T47D (cell line): ENCODE data around the gene FN3KRP.

Experiments used
- DNase-seq, 2 experiments: peaks; one replicate each; pipeline versions ENCODE4 v3.0.0 to v3.0.0-alpha.2; 2011 to 2012; ENCODE audit warnings: low read depth in 1 of 2, low spot score in 1 of 2
- JUND ChIP-seq: IDR thresholded peaks from 2 replicates; pipeline ENCODE4 v1.6.1; 2012; ENCODE audit warnings: low read depth
- in situ Hi-C: cut with HindIII; loops from 2 replicates; pipeline ENCODE4 v1.10.0; 2016; ENCODE audit warnings: low sequenced_read_pairs, low pct_unique_long_range_greater_than_20kb

Gene FN3KRP

GRCh38 chr17:82703935-82704865 is 12.3 kb upstream of the FN3KRP start:
- in situ Hi-C loops: no loop called here
- DNase-seq: no peak
- TF ChIP-seq JUND: no peak

DNA sequence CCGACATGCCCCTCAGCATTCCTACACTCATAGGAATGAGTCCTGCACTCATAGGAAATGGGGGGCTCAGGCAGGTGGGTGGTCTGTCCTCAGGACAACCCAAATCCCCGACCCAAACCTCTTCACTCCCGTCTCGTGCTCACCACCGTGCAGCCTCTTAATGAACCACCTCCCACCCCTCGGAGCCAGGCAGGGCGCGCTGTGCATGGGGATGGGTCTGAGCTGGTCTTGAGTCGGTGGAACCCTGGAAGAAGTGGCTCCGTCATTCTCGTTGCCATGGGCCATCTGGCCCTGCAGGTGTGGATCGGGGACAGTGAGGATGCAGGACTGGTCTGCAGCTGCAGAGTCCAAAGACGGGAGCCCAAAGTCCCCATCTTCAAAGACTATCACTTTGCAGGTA is 11.6 kb upstream of the FN3KRP start:
- TF ChIP-seq JUND: no peak
- no peak for DNase-seq
- in situ Hi-C loops: no loop called here

DNA sequence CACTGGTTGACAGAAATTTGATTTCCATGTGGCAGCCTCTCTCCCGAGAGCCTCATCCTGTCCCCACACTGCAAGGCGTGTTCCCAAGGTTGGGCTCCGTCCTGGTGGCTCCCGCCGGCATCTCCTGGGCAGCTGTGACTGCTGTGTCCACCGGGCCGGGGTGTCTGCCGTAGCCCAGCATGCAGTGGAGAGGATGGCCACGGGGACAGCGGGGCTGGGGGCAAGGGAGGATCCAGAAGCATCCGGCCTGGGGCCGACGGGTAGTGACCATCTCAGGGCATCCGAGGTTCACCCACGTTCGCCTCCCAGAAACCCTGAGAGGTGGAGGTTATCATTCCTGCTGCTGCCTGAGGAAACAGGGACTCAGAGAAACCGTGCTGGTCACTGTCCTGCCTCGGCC is 10.8 kb upstream of the FN3KRP start:
- no peak for DNase-seq
- no peak for TF ChIP-seq JUND
- in situ Hi-C loops: no loop called here

- in situ Hi-C loops: no loop called here
- DNase-seq: peak in 1 of 2 experiments; percentile 42
- TF ChIP-seq JUND: no peak
These were observed 7.4 kb upstream of the FN3KRP start for GRCh38 chr17:82709024-82709675.

GRCh38 chr17:82709676-82710498 is 6.6 kb upstream of the FN3KRP start:
- in situ Hi-C loops: no loop called here
- no peak for TF ChIP-seq JUND
- DNase-seq: no peak

DNA sequence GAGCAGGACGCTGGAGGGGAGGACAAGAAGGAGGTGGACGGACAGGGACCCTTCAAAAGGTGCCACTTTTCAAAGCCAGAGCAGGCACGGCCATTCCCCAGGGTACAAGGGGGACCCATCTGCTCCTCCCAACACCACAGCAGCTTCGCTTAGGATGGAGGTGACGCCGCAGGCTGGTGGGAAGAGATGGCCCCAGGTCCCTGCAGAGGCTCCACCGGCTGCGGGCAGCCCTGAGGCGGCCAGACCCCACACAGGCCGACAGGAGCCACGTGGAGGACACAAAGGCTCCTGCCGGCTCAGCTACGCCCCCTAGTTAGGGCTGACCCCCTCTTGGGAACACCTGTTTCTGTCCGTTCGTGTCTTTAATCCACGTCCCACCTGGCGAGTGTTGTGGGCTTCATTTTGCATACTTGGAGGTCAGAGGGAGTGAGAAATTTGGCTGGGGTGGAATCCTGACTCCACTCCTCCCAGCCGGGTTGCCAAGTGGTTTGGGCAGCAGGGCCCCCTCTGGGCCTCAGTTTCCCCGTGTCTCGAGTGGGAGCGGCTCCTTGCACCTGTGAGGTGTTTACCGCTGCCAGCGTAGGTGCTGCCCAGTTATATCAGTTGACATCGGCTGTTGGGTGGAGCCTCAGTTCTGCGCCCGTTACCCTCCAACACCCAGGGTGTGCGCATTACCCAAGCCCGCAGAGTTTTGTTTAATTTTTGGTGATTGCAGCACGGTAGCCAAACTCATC is 5.8 kb upstream of the FN3KRP start:
- DNase-seq: no peak
- in situ Hi-C loops: no loop called here
- TF ChIP-seq JUND: no peak

GRCh38 chr17:82713071-82713723 is 3.3 kb upstream of the FN3KRP start:
- no peak for DNase-seq
- in situ Hi-C loops: no loop called here
- TF ChIP-seq JUND: no peak

GRCh38 chr17:82718986-82719685 is 2.6 kb downstream of the FN3KRP start:
- DNase-seq: no peak
- no peak for TF ChIP-seq JUND
- in situ Hi-C loops: no loop called here

GRCh38 chr17:82720204-82720603 is 3.7 kb downstream of the FN3KRP start:
- in situ Hi-C loops: no loop called here
- TF ChIP-seq JUND: no peak
- no peak for DNase-seq

DNA sequence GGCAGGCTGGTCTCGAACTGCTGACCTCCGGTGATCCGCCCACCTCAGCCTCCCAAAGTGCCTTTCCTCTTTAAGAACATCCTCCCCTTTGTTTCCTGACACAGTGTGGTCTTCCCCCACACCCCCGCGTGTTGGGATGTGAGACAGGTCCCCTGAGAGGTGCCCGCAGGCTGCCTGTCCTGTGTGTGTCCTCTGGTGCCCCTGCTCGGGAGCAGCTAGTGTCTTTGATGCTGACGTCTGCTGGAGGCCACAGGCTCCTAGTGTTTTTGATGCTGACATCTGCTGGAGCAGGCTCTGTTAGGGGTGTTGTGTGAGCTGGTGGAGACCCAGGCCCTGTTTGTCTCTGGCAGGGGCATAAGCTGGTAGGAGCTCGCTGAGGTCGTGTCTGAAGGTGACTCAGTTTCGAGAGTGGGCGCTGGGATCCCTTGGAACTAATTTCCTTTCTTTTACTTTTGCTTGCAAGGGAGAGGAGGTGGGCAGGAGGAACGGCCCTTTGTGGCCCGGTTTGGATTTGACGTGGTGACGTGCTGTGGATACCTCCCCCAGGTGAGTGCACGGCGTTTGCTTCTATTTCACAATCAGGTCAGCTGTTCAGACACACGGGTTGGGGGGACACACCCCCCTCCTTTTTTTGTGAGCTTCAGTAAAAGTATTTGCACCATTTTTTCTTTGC is 6.0 kb downstream of the FN3KRP start:
- DNase-seq: no peak
- TF ChIP-seq JUND: no peak
- in situ Hi-C loops: no loop called here
